GM19467 (cell line): ENCODE measurements around the gene ZFP92.
"Not testable (repeated sequence)": the region's sequence is repeated elsewhere in the genome, so short reads cannot be mapped to it uniquely, and the experiment has no call there.

Experiments
- ATAC-seq: cut with Tn5 transposase; IDR thresholded peaks from one replicate; pipeline ENCODE4 v1.9.1; 2021; ENCODE audit warnings: mild to moderate bottlenecking, moderate library complexity; ENCODE audit not compliant: unreplicated experiment

ZFP92 gene

DNA sequence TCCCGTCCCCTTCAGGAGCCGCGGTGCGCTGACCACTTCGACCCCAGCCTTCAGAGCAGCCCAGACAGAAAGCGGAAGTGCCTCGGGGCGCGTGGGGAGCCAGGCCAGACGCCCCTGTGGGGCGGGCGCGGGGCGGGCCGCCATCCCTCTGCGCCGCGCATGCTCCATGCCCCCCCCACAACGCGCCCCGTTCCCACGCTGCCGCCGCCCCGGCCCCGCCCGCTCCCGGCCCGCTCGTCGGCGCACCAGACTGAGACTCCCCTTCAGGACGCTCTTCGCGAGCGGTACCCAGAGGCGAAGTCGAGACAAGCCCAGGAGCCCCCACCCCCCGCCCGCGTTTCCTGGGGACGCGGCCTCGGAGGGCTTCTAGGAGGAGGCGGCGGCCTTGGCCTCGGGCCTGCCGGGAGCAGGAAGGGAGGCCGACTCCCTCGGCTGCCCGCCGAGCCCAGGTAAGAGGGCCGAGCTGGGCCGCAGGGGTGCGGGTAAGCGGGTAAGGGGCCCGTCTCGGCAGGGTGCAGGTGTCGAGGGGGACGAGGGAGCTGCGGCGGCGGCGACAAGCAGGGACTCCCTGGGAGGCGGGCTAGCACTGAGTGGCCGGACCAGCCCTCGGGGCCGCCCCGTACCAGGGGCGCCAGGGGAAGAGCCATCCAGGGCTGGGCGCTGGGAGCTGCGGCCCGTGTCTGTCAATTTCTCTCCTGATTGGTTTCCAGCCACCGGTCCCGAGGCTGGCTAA, at the start of gene ZFP92:
ZFP92 (plus strand) TSS at position 218 of the 733 bp plus-strand sequence. CDS start 6,851 bp downstream, outside the sequence.
- ATAC-seq: no peak

GRCh38 chrX:153361781-153362397, 49.4 kb upstream of the ZFP92 start:
- no peak for ATAC-seq

- ATAC-seq: no peak
Observed at GRCh38 chrX:153365670-153366069, 45.6 kb upstream of the ZFP92 start.

- no peak for ATAC-seq
Observed at GRCh38 chrX:153366119-153366518, 45.2 kb upstream of the ZFP92 start.

- no peak for ATAC-seq
Observed at GRCh38 chrX:153366878-153367538, 44.3 kb upstream of the ZFP92 start.

- ATAC-seq: no peak
Observed at GRCh38 chrX:153370293-153371055, 40.8 kb upstream of the ZFP92 start.

DNA sequence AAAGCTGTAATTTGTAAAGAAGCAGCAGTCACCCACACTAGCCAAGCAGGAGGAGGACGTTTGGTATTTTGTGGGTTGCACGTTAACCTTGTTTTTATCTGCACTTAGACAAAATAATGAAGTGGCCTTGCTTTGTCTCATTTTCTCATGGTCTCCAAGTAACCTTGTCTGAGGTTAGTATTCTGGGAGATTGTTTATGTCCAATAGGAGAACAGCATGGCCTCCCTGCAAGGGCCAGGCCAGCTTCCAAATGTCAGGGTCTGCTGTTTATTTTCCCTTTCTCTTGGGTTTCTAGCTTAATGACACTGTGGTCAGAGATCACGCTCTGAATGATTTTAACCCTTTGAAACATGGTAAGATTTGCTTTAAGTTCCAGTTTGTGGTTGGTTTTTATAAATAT, 40.0 kb upstream of the ZFP92 start:
- no peak for ATAC-seq

DNA sequence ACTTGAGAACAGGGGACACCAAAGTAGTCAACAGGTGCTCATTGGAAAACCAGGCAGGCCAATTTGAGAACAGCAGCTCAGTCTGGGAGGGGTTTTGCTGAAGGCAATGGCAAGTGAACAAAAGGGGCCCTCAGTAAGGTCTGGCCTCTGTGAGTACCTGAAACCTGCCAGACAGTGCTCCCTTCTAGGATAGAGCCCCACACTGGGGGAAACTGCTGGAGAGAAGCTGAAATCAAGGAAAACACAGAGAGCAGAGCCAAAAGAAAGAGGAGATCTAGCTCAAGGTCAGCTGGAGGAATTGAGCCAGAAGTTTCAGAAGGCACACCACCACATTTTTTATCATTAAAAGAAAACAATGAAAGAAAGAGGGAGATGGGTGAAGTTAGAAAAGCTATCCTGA, 38.3 kb upstream of the ZFP92 start:
- no peak for ATAC-seq

GRCh38 chrX:153374426-153374825, 36.8 kb upstream of the ZFP92 start:
- ATAC-seq: no peak

DNA sequence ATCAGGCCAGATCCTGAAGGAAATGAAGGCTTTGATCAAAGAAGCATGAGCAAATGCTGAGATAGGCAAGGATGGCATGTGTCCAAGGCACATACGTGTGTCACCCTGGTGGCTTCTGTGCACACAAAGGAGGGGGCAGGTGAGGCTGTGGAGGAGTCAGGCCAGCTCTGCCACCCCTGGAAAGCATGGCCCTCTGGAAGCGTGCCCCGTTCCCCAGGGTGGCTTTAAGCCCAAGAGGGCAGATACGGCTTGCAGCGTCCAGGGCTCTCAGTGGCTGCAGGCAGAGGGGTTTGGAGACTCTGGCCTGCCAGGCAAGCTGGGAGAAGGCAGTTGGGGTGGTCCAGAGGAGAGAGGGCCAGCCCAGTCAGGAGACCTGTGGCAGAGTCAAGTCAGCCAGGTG, 35.7 kb upstream of the ZFP92 start:
- ATAC-seq: no peak

DNA sequence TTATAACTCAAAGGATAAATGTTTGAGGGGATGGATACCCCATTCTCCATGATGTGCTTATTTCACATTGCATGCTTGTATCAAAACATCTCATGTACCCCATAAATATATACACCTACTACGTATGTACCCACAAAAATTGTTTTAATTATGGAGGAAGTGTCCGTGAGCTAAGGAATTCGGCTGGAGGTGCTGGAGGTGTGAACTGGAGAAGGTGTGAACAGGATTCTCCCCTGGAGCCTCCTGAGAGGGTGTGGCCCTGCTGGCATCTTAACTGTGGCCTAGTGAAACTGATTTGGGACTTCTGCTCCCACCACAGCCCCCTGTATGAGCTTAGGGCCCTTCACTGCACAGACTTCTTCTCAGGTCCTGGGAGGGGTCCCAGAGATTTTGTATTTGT, 33.5 kb upstream of the ZFP92 start:
- no peak for ATAC-seq

DNA sequence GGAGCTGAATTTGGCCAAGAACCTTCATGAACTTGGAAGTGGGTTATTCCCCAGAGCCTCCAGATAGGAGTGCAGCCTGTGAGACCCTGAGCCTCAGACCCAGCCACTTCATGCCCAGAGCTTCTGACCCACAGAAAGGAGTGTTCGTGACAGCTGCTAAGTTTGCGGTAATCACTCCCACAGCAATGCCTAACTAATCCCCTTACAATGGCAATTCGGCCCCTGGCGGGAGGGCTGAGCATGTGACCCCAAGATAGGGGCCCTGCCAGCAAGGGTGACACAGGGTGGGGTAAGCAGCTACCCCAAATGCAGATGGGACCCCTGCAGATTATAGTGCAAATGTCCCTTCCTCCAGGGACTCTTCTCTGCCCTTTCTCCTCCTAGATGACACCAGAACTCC, 32.7 kb upstream of the ZFP92 start:
- no peak for ATAC-seq

DNA sequence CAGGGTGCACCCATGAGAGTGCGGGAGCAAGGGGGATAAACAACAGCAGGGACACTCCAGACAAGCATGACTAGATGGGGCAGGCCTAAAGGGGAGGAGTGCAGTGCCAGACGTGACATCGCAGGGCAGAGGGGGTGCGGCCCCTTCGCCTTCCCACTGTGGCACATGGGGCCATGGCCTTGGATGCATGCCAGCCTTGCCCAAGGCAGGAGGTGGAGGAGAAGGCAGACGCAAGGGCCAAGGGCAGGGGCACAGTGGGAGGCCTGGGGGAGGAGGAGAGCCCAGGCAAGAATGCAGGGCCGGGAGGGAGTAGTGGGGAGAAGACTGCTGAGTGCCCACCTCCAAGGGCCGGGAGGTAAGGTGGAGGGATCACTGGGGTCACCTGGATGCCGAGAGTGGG, 31.8 kb upstream of the ZFP92 start:
- ATAC-seq: no peak

GRCh38 chrX:153379971-153380581, 31.2 kb upstream of the ZFP92 start:
- no peak for ATAC-seq

DNA sequence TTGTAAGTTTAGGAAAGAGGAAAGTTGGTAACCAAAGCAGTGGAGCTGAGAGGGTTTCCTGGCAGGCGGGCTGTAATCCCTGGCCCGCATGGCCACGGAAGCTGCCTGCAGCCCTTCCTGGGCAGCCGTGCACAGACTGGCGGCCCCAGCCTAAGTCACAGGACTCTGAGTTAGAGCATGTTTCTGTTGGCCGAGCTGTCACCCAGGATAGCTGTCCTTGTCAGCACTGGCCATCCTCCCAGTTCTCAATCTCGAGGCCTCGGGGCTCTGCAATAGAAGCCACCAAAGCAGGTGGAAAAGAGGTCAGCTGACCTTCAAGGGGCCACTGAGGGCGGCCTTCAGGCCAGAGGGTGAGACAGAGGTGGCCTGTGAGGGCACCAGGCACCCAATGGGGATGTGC, 30.6 kb upstream of the ZFP92 start:
- ATAC-seq: no peak

GRCh38 chrX:153381684-153382532, 29.4 kb upstream of the ZFP92 start:
- ATAC-seq: no peak

GRCh38 chrX:153382563-153383482, 28.4 kb upstream of the ZFP92 start:
- no peak for ATAC-seq

DNA sequence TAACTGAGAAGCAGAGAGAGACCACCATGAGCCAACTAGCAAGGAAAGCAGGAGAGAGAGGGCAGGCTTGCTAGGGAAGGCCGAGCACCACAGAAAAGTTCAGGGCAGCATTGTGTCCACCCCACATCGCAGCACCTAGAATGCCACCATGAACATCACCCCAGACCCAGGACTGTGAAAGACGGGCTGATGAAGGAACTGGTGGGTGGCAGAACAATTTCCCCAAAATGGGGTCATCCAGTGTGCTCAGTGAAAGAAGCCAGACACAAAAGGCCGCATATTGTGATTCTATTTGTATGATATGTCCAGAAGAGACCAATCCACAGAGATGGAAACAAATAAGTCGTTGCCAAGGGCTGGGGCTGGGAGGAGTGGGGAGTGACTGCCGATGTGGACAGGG, 26.9 kb upstream of the ZFP92 start:
- ATAC-seq: no peak

DNA sequence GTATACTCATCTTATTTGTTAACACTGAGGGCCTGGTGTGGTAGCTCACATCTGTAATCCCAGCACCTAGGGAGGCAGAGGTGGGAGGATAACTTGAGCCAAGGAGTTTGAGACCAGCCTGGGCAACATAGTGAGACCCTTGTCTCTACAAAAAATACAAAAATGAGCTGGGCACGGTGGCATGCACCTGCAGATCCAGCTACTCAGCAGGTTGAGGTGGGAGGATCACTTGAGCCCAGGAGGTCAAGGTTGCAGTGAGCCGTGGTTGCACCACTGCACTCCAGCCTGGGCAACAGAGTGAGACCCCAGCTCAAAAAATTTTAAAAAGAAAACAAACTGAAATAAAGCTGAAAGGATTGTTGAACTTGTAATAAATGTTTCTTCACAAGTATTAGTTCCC, 26.3 kb upstream of the ZFP92 start:
- not testable (repeated sequence) for ATAC-seq
